ENCODE measurements around the gene ZNF583.

The ZNF583 gene

DNA sequence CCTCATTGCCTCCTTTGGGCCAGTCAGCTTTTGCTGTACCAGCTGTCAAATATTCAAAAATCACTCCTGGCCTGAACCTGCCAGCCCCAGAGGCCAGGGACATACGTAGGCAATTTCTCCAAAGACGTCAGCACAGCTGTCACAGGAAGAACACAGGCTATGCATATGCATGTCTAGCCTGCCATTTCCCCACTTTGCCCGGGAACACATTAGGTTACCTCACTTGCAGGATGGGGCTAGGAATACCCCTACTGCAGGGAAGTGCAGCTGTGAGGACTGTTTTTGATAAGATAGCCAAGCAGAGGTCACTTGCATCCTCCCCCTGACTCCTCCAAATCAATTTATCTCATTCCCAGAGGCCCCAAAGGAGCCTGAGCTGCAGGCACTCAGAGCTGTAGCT lies 70.2 kb downstream of the ZNF583 start:
- DNase-seq (ENCODE audit: low read depth), result no peak

DNA sequence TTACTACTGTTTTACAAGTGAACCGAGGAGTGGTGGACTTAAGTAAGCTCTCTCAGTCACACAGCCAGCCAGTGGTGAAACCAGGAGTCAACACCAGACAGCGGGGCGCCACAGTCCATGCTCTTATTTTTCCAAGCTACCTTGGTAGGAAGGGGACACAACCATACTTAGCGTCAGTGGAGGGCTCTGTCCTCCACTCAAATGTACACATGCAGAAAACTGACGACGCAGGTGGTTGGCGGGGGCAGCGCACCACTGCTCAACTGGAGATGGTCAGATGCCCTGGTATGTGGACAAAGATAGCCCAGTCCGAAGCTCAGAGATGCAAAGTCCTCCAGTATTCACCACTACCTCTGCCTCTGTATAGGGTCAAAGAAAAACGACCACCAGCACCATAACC lies 72.0 kb downstream of the ZNF583 start:
- no peak for DNase-seq (ENCODE audit: low read depth)
